ENCODE data around the gene NEURL3.

The NEURL3 gene

GRCh38 chr2:96528006-96528699, 23.0 kb upstream of the NEURL3 start:
- no peak for DNase-seq (ENCODE audit: low read depth in 2 of 2)

GRCh38 chr2:96527286-96528005, 22.3 kb upstream of the NEURL3 start:
- DNase-seq (ENCODE audit: low read depth in 2 of 2): no peak

- no peak for DNase-seq (ENCODE audit: low read depth in 2 of 2)
Observed at GRCh38 chr2:96526615-96527285, 21.6 kb upstream of the NEURL3 start.

- DNase-seq (ENCODE audit: low read depth in 2 of 2): no peak
Observed at GRCh38 chr2:96526101-96526591, 21.0 kb upstream of the NEURL3 start.

GRCh38 chr2:96525211-96525507, 20.0 kb upstream of the NEURL3 start:
- DNase-seq (ENCODE audit: low read depth in 2 of 2): no peak

- DNase-seq (ENCODE audit: low read depth in 2 of 2): no peak
Observed at GRCh38 chr2:96524482-96525210, 19.5 kb upstream of the NEURL3 start.

GRCh38 chr2:96523659-96524481, 18.7 kb upstream of the NEURL3 start:
- DNase-seq (ENCODE audit: low read depth in 2 of 2): peak in 1 of 2 experiments; percentile 38

GRCh38 chr2:96522304-96523203, 17.4 kb upstream of the NEURL3 start:
- no peak for DNase-seq (ENCODE audit: low read depth in 2 of 2)

- no peak for DNase-seq (ENCODE audit: low read depth in 2 of 2)
Observed at GRCh38 chr2:96521219-96521618, 16.1 kb upstream of the NEURL3 start.

GRCh38 chr2:96520697-96521096, 15.5 kb upstream of the NEURL3 start:
- no peak for DNase-seq (ENCODE audit: low read depth in 2 of 2)

- no peak for DNase-seq (ENCODE audit: low read depth in 2 of 2)
Observed at GRCh38 chr2:96520231-96520630, 15.1 kb upstream of the NEURL3 start.

GRCh38 chr2:96517079-96517478, 11.9 kb upstream of the NEURL3 start:
- DNase-seq (ENCODE audit: low read depth in 2 of 2): no peak

- DNase-seq (ENCODE audit: low read depth in 2 of 2): no peak
Observed at GRCh38 chr2:96514521-96514920, 9.4 kb upstream of the NEURL3 start.

- DNase-seq (ENCODE audit: low read depth in 2 of 2): no peak
Observed at GRCh38 chr2:96512341-96512740, 7.2 kb upstream of the NEURL3 start.

GRCh38 chr2:96511851-96512250, 6.7 kb upstream of the NEURL3 start:
- DNase-seq (ENCODE audit: low read depth in 2 of 2): no peak

- no peak for DNase-seq (ENCODE audit: low read depth in 2 of 2)
Observed at GRCh38 chr2:96510931-96511595, 5.9 kb upstream of the NEURL3 start.

GRCh38 chr2:96509847-96510230, 4.7 kb upstream of the NEURL3 start:
- DNase-seq (ENCODE audit: low read depth in 2 of 2): no peak

- peak; percentile 47 to 50 for DNase-seq (ENCODE audit: low read depth in 2 of 2)
Observed at GRCh38 chr2:96509114-96509846, 4.1 kb upstream of the NEURL3 start.

- no peak for DNase-seq (ENCODE audit: low read depth in 2 of 2)
Observed at GRCh38 chr2:96508521-96509113, 3.5 kb upstream of the NEURL3 start.
